GM18907 (cell line): ENCODE results near the gene TBC1D22A.

ENCODE experiments used
- ATAC-seq: cut with Tn5 transposase; IDR thresholded peaks from one replicate; pipeline ENCODE4 v1.9.1; 2021; ENCODE audit warnings: mild to moderate bottlenecking, moderate library complexity; ENCODE audit not compliant: unreplicated experiment

TBC1D22A gene

DNA sequence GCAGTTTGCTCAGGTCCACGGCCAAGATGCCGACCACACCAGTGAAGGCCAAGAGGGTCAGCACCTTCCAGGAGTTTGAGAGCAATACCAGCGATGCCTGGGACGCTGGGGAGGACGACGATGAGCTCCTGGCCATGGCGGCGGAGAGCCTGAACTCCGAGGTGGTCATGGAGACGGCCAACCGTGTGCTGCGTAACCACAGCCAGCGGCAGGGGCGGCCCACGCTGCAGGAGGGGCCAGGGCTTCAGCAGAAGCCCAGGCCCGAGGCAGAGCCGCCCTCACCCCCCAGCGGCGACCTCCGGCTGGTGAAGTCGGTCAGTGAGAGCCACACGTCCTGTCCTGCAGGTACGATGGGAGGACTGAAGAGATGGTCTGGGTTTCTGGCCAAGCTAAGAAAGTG lies 31.0 kb downstream of the TBC1D22A start:
- no peak for ATAC-seq

DNA sequence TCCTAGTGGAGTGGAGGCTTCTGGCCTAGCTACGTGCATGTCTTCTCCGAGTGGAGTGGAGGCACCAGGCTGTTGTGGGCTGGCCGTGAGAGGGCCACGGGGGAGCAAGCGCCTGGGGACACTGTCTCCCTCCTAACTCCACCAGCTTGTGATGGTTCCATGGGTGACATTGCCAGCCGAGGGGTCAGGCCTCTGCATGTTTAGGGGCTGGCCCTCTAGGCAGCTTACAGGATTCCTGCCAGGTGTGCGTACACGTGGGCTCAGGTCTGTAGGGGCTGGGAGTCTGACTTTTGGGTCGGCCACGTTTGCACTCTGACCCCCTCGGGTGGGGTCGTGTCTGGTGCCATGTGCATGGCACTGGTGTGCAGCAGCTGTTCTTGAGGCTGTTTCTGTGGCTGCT lies 31.6 kb downstream of the TBC1D22A start:
- ATAC-seq = no peak

DNA sequence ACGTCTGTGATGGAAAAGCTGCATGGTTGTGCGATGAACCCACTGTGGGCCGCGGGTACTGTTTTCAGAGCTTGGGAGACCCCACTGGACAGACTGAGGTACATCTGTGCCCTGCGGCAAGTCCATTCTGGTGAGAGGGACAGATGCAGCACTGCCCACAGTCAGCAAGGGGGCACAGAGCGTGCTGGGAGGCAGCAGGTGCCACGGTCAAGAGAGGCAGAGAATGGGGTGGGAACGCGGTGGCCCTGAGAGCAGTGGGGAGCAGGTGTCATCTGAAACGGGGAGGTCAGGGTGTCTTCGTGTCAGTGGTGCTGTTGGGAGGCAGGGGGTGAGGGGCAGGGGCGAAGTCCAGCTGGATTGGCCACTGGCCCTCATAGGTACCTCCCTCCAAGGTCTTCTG lies 32.0 kb downstream of the TBC1D22A start:
- no peak for ATAC-seq

DNA sequence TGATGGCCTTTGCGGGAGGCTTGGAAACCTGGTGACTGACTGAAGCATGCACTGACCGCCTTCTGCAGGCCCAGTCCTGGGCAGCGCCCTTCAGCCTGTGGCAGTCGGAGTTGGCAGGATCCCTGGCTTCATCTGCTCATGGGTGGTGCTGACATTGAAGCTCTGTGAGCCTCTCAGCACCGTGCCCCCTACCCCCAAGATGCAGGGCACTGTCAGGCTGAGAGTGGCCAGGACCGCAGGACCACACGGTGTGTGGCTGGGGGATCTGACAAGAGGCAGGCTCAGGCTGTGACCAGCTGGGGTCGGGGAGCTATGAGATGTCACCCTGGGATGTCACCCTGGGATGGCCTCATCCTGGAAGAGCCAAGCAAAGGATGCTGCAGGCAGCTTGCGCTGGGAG lies 32.7 kb downstream of the TBC1D22A start:
- ATAC-seq = no peak

DNA sequence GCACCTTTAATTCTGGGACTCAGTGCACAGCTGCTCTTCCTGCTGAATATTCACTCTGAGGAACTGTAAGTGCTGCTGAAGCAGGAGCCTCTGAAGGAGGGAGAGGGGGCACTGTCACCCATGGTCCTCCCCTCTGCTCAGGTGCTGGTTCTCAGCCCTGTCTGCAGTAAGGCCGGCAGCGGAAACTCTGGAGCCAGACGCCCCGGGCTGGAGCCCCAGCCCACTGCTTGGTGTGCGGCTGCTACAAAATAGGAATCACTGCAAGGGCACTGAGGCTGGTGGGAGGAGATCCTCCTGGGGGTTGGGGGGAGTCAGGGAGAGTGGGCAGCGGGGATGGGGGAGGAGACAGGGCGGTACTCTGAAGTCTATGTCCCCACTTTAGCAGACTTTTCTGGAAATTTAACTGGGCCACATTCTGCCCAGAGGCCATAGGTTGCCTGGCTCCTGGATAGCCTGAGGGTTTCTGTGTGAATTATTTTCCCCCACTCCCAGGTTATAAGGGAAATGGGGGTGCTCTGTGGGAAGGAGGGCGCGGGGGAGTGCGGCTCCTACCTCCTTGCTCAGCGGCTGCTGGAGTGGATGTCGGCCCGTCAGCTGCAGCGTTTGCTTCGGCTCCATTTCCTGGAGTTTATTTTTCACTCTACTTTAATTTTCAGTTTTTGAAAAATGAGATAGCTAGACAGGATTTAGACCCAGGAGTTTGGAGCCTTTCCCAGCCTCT lies 33.6 kb downstream of the TBC1D22A start:
- ATAC-seq = no peak

DNA sequence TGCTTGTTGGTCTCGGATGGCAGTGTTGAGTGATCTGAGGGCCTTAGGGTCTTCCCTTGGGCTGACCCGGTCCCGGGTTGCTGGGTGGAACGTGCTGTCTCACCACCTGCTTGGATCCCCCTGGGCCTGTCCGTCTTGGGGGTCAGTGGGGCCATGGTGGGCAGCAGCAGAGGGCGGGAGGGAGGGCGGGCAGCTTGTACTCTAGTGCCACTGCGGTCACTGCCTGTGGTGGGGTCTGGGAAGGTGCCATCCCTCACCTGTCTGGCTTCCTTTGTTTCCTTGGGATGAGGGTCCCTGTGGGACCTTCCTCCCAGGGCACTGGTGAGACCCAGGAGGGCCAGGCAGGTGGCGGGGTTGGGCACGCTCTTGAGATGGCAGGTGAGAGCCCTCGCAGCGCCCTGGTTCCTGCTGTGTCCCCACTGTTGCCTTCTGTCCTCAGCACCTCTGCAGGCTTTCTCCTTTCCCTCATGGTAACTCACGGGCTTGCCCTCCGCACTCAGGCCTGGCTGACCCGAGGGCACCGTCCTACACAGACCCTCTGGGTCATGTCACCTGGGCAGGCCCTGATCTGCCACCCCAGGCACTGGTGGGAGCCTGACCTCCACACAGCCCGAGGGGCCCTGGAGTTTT lies 34.2 kb downstream of the TBC1D22A start:
- ATAC-seq = no peak

DNA sequence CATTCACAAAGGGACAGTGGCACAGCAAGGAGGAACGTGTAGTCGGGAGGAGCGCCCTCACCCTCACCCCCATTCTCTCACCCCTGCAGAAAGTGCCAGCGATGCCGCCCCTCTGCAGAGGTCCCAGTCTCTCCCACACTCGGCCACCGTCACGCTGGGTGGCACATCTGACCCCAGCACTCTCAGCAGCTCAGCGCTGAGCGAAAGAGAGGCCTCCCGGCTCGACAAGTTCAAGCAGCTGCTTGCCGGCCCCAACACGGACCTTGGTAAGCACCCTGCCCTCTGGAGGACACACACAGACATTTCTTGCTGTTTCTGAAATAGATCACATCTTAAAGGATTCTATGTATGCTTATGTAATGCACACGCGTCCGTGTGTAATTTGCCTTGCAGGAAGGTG lies 34.9 kb downstream of the TBC1D22A start:
- no peak for ATAC-seq

DNA sequence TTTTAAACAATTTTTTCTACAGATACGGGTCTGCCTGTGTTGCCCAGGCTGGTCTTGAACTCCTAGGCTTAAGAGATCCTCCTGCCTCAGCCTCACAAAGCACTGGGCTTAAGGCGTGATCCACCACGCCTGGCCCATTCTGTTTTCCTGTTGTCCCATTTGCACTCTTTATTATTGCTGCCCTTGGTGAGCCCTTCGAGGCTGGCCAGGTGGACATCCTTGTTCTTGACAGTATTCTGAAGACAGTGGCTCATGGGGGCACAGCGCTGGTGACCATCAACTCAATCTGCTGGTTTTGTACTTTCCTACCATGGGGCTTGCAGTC lies 35.6 kb downstream of the TBC1D22A start:
- ATAC-seq = no peak

DNA sequence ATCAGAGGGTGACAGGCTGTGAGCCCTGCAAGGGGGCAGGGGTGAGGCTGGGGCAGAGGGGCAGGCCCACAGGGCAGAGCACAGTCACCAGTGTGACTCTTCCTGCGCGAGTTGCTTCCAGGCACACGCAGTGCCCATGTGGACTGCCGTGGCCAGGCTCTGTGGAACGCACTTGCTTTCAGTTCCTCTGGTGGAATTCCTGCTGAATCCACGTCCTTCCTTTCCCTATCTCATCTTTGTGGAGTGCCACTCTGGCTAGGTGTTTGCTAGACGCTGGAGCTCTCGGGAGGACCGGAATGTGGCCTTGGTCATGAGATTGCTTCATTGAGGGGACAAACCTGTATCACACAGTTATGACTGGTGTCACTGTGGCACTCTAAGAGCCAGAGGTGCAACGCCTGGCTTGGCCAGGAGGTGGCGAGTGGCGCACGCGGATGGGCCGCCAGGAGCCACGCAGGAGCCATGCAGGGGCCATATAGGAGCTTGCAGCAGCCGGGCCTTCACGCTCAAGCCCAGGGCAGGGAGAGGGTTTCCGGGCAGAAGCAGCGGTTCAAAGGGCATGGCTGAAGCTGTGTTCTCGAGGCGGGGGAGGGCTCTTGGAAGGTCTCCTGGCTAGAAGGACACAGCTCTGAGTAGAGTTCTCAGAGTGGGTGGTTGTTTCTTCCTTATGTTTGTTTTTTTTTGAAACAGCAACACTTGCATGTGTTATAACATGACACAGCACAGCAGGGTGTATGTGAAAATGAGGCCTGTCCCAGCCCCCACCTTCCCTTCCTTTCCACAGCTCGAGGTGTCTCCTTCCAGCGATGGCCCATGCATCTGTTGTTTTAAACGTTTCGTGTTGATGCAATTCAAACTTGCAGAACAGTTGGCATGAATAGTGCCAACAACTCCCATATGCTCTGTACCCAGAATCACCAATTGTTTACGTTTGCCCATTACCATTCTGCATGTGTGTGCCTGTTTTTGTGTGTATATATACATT lies 36.2 kb downstream of the TBC1D22A start:
- ATAC-seq = no peak

DNA sequence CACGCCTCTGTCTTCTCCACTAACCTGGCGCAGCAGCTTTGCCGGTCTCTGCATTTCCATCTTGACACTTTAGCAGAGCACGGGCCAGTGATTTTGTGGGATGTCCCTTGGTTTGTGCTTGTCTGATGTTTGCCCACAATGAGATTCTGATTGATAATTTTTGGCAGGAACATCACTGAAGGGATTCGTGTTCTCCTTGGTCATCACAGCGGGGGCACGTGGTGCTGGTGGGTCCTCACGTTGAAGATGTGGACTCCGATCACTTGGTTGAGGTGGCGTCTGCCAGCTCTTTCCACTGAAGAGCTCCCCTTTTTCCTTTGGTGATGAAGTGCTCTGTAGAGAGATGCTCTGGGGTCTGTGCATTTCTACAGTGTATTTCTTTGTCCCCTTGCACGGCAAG lies 37.2 kb downstream of the TBC1D22A start:
- no peak for ATAC-seq

DNA sequence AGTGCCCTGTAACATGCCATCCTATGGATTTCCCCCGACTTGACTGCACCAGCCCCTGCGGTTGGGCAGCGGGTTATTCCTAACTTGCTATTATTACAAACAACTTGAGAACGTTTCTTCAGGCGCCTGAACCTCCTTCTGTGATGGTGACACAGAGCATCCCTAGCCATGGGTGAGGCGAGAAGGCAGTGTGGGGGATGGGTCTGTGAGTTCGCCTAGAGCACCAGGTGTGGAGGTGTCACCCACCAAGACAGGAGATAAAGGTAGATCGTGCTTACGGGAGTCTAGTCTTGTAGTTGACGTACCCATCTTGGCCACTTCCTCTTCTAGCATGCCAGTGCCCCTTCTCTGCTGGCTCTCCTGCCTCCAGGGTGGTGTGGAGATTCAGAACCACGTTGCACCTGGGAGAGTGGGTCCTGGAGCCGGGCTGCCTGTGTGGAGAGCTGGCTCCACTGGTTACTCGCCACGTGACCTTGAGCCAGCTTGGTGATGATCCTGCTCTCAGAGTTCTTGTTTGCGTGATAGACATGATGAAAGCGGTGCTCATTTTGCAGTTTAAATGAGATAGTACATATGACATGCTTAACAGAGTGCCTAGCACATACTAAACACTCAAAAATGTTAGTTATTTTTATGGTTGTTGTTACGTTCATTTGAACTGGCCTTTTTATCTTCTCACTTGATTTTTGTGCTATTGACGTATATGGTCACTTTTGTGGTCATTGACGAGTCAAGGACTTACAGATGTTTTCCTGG lies 37.8 kb downstream of the TBC1D22A start:
- no peak for ATAC-seq

DNA sequence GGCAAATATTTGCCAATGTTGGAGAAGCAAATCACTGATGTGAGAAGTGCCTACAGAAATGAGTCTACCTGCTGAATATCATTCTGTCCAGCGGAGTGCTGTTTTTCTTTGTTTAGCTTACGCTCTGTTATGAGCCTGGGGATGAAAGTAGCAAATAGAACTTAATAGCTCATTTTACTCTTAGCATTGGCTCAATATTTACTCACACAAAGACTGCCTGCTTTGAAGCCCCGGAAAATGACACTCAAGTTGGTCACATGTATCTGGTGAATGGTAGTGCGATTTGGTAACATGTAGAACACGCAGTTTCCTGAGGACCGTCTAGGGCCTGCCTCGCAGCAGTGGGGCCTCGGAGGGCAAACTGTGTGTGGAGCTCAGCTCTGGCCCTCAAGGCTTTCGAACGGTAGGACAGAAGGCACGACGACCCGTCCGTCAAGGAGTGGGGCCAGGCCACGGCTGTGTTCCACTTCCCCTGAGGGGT lies 38.9 kb downstream of the TBC1D22A start:
- ATAC-seq = no peak

DNA sequence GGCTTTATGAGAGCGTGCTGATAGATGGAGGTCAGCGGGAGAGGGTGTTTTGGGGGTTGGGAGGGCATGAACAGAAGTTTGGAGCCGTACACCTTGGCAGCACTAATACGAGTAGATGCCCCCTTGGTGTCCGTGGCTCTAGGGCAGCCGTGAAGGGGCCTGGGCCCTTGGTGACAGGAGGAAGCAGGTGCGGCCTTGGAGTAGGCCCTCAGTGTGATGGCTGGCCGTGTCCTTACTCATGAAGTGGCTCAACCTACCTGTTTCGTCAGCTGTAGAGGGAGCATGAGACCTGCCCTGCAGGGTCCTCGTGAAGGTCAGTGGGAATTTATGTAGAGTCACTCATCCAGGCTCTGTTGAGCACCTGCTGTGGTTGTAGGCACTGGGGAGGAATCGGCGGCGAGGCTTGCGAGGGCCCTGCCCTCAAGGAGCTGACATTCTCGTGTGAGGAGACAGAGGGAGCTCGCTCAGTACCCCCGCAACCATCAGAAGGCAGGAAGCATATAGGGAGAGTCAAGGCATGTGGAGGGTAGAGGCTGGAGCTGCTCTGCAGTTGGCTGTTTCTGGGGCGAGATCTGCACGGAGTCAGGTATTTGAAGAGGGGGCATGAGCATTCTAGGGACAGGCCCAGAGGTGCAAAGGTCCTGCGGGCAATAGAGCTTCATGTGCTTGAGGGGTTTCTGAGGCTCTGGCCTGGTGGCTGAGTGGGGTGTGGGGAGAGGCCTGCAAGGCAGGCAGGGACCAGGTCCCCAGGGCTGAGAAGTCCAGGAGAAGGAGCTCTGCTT lies 39.6 kb downstream of the TBC1D22A start:
- no peak for ATAC-seq

DNA sequence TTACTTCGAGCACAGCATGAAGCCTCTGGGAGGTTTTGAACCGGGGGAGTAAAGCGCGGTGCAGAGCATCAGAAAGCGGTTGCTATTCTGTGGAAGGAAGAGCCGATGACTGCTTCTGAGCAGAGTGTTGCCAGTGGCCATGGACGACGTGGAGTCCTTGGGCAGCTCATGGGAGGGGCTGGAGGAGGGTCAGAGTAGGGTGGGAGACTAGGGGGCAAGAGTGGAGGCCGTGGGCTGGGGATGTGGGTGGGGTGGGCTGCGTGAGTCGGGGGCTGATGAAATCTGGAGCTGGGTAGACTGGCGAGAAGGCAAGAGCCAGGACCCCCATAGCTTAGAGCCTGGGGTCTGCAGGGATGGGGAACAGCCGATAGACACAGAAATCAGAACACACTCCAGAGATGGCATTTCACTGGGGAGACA lies 40.2 kb downstream of the TBC1D22A start:
- no peak for ATAC-seq

DNA sequence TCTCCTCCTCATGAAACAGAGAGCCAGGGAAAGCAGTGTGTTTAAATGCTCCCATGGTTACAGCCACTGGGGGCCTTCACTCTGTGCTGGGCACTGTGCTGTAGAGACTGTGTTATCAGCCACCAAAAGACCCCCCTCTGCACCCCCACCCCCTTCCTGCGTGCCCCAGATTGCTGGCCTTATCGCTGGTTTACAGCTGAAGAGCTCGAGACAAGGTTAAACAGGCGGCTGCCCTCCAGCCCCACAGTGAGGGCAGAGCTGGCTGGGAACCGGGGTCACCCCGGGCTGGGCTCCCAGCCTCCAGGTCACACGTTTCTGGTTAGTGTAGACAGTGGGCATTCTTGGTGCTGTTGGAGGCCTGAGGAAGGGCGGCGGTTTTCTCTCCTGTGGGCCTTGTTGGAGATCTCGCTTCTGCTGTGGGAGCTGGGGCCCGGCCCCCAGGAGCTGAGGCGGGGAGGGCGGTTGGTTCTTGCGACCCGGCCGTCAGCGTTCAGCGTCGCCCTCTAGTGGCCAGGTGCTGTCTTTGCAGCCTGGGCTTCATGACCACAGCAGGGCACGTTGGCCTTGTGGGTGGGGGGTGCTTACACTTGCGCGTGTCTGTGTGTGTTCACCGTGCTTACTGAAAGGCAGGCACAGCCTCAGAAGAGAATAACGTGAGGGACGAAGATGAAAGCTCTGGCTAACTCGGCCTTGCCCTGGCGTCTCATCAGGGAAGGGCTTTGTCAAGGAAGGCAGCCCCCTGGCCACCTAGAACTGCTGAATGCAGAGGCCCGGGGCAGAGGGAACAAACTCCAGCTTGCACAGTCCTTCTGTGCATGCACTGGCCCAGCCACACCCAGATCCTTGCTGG lies 40.8 kb downstream of the TBC1D22A start:
- ATAC-seq = no peak

DNA sequence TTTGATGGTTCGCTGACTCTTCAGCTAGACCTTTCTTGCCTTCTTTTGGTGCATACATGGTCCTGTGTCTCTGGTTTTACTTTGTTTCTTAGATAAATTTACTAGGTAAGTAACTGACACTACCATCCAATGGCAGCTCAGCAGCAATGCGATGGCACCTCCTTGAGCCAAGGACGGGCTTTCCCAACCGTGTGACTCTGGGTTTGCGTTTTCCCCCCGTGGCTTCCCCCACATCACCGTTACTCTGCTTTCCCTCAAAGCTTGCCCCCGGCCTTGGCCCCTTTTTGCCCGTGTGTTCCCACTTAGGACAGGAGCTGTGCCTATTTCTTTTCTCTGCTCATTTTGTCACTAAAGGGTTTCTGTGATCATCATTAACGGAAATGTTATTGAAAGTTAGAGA lies 41.5 kb downstream of the TBC1D22A start:
- no peak for ATAC-seq

DNA sequence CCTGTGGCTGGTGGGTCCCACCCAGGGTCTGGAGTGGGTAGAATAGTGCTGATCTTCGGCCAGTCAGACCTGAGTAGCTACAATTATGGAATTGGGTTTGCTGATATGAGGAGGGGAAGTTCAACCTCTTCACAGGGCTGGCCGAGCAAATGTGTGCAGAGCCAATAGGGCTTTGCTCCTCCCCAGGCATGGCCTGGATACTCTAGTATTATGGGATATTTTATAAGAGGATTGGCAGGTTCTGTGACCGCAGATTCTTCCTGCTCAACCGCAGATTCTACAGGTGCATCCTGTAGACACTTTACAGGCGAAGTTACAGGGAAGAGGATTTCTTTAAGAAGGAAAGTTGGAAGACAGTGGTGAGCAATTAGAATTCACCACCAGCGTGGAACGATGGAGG lies 44.3 kb downstream of the TBC1D22A start:
- ATAC-seq = no peak

DNA sequence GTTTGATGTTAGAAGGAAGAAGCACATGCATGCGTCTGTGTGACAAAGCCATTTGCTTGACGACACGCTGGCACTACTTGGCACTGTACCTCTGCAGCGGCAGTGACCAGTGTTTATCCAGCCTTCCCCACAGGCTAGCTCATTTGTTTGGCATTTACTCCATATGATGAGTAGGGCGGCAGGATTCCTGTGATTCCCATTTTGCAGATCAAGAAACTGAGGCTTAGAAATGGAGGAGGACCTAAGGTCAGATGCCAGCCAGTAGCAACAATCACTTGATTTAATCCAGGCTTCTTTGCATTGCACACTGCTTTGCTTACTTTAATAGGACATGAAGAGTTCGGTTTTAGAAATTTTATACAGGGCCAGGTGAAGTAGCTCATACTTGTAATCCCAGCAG lies 45.0 kb downstream of the TBC1D22A start:
- no peak for ATAC-seq

DNA sequence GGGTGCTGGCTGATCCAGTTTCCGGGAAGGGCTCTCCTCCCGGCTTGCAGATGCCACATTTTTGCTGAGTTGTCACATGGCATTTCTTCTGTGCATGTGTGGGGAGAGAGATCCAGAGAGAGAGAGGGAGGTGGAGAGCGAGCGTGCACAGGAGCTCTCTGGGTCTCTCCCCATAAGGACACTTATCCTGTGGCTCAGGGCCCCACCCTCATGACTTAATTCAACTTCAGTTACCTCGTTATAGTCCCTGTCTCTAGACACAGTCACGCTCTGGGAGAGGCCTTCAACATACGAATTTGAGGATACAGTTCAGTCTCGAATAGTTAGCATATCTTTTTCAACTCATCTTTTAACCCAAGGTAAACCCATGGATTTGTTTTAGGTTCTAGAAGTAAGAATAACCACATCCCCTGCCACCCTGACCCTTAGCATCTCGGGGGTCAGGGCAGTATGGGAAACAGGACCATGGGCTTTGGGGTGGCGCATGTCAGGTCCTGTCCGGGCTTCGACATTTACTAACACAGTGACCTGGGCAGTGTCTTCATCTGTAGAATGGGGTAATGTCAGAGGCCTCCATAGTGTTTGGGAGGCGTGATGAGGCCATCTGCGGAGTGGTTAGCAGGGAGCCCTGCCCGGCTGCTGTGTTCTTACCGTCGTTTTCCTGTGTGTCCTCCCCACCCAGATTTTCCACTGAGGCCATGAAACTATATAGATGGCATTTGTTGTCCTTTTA lies 46.9 kb downstream of the TBC1D22A start:
- ATAC-seq = no peak
